ENCODE results near the gene SMAD6.
"Not testable (repeated sequence)": the region's sequence is repeated elsewhere in the genome, so short reads cannot be mapped to it uniquely, and the experiment has no call there.

The SMAD6 gene

DNA sequence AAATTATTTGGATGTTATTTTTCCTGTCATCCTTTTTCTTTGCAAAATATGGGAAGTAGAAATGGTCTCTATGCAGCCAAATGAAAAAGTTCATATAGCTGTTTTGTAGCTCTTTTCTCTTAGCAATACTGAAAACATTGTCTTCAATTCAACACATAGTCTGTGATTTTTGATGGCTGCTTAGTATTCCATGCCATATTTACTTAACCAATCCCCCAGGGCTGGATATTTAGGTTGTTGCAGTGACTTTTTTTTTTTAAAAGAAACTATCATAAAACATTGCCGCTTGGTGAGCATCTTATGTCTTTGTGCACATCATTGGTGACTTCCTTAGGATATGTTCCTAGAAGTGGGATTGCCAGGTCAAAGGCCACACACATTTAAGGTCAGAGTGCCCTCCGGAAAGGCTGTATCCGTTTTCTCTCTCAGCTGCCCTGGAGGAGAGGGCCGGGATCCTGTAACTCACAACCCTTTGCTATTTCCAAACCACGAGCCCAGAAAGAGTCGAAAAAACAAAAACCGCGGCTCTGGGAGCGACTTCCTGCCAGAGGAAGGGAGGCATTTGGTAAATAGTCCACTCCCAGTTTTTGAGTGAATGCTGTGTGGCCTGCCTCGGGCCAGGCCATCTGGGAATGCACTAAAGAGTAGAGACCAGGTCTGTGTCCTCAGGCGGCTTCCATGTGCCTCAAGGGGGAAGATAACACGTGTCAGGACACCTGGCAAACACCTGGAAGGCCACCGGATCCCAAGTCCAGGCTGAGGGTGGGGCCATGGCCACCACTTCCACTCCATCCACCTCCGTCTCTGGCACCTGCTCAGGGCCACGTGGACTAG lies 41.9 kb downstream of the SMAD6 start:
- DNase-seq = no peak

DNA sequence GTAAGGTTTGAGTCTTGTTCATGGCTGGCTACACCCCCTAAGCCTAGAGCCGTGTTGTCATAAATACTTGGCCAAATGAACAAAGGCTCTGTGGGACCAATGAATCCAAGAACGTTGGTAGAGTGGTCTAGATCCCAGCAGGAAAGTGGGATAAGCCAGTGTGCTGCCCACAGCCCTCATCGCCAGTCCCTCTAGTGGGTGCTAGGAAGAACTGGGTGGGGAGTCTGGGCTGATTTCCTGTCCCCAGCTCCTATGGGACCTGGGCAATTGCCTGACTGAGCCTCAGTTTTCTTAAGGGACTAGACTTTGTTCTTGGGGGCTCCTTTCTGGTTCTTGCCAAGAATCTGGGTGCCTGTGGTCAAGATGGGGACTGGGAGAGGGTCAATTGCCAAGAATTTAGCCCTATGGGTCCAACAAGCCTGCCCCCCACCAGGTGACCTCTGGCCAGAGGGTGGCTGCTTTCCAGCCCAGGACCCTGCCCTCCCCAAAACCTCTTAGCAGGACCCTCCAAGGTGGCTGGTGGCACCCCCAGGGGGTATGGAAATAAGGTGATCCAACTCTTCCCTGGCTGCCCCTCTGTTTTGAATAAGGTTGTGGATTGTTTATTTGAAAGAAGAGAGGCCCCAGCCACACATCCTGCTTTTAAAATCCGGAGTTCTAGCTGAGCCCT lies 42.7 kb downstream of the SMAD6 start:
- no peak for DNase-seq

- no peak for DNase-seq
Measured at GRCh38 chr15:66745530-66746230, 43.6 kb downstream of the SMAD6 start.

DNA sequence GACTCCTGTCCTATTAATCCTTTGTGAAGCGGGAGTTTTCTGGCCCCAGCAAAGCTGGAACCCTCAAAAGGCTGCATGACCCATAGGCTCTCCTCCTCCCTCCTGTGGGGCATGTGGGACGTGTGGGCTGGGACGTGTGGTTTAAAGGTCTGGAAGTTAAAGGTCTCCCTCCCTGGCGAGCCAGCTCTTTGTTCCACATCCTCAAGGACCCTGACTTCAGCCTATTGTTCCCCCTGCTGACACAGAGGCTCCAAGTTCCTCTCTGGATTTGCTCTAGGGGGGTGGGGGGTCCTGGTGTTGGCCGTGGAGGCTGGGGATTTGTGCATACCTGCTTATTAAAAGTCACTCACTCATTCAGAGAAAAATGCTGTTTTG lies 44.2 kb downstream of the SMAD6 start:
- no peak for DNase-seq

DNA sequence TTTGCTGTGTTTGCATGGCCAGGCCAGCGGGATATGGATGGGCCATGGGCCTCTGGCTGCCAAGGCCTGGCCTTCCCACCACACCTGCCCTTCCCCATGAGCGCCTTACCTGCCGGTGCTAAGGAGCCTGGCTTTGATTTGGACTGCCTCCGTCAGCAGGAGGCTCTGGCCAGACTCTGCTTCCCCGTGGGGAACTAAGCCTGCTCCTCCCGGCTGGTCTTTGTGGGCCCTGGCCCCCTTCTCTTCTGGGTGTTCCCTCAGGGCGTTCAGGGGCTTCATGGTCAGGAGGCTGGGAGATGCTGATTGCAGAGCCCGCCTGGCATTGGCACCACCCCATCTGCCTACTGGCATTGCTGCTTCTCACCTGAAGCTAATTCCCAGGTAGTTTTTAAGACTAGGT lies 45.2 kb downstream of the SMAD6 start:
- DNase-seq = no peak

DNA sequence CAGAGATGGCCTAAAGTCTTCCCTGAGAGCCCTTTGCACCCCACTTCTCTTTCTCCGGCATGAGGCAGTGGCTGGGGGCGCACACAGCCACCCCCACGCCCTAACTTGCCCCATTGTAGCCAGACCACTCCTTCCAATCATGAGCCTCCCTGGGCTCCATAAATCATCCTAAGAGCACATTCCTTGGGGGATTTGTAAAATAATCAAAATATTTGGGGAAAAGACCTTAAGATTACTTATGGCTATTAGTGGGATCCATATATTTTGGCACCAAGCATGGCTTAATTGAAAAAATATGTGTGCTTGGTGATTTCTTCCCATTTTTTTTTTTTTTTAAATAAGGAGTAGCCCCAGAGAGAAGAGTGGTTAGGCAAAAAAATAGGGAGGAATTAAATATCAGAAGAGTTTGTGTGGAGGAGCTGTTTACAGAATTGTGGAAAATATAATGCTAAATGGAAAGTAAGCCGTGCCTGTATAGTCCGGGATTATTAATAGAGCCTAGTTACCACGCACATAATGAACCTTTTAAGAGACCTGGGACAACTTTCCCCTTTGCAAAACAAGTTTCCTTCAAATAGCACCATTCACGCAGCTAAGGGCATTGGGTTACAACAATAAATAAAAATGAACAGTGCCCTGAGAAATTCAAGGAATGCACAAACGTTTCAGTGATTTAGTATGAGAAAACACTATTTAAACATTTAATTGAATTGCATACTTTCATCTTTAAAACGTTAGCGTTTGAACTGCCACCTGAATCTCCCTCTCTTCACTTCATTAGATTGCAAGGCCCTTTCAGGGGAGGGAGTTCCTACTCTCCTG lies 46.1 kb downstream of the SMAD6 start:
- DNase-seq = no peak

GRCh38 chr15:66748708-66749035 lies 46.6 kb downstream of the SMAD6 start:
- no peak for DNase-seq

DNA sequence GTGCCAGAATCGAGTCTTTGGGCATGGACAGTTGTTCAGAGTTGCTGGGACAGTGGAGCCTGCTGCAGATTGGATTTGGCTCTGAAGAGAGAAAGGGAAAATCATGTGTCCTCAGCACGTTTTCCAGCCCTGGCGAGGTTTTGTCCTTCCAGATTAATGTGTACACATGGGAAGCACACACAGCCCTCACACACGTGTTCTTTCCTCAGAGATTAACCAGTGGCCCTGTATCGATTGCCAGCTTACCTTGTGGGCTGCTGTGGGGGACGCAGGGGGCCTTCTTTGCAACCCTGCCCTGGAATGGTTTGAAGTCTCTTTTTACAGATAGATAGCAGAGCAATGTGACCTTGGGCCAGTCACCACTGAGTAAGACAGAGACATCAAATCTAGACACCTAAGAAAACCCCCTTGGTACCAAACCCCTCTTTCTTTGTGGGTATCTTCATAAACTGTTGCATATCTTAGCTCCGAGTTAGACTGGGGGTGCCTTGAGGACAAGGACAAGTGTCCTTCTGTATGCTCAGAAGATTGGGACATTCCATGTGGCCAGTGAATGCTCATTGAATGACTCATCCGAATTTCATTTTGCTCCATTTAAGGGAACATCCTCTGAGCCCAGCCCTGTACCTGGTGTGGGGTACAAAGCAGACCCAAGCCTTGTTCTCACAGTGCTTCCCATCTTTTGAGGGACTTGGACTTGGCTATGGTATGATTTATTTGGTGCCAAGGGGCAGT lies 48.0 kb downstream of the SMAD6 start:
- DNase-seq = no peak

- no peak for DNase-seq
Measured at GRCh38 chr15:66750609-66751008, 48.6 kb downstream of the SMAD6 start.

DNA sequence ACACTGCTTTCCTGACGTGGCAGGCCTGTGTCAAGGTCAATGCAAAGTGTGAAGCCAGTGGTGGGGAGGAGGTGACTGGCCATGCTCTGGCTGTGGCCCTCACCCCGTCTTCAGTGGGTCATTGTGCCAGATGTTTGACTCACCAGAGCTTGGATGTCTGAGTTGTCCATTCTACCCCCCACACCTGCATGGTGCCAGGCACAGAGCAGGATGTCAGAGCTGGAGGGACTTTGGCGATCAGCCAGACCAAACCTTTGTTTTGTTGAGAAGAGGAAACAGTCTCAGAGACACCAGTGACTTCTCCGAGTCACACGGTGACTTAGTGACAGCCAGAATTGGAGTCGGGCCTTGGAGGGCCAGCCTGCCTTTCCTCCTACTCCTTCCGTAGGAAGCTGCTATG lies 49.5 kb downstream of the SMAD6 start:
- DNase-seq = no peak

GRCh38 chr15:66752078-66752477 lies 50.0 kb downstream of the SMAD6 start:
- DNase-seq = no peak

DNA sequence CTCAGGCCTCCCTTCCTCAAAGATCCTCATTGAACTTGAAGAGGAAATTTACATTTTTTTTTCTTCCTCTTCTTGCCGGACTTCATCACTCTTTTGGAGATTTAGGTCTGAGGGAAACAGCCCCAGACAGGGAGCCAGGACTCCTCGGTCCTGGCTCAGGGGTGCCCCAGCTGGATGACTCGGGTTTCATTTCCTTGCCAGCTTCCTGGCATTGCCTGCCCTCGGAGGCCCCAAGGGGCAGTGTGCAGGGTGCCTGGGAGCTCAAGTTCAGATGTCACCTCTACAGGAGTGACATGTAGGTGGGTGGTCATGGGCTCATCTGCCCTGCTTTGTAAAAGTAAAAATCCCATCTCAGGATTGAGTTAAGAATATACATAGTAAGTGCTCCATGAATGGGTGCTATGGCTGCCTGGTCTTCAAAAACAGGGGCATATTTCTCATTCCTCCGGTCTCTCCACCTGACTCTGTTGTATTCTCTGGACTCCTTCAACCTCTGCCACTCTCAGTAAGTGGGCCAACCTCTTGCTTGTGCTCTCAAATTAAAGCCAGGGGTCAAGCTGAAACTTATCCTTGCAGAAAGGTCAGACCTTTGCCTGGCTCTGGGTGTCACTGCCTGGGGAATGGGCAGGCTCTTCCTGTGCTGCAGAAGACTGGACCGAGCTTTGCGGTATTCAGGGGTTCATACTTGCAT lies 51.8 kb downstream of the SMAD6 start:
- no peak for DNase-seq

GRCh38 chr15:66754789-66755188 lies 52.8 kb downstream of the SMAD6 start:
- DNase-seq = no peak

GRCh38 chr15:66755298-66756068 lies 53.4 kb downstream of the SMAD6 start:
- DNase-seq = no peak

- DNase-seq = no peak
Measured at GRCh38 chr15:66756295-66756694, 54.3 kb downstream of the SMAD6 start.

GRCh38 chr15:66757030-66757429 lies 55.0 kb downstream of the SMAD6 start:
- no peak for DNase-seq

- DNase-seq = no peak
Measured at GRCh38 chr15:66757521-66757920, 55.5 kb downstream of the SMAD6 start.

- DNase-seq = not testable (repeated sequence)
Measured at GRCh38 chr15:66758217-66758616, 56.2 kb downstream of the SMAD6 start.

- DNase-seq = no peak
Measured at GRCh38 chr15:66758844-66759243, 56.8 kb downstream of the SMAD6 start.

GRCh38 chr15:66760097-66760967 lies 58.3 kb downstream of the SMAD6 start:
- no peak for DNase-seq

Data from retina (tissue), 1 donor.